Measurements from ENCODE around the gene TIPARP.
"Not testable (repeated sequence)": the region's sequence is repeated elsewhere in the genome, so short reads cannot be mapped to it uniquely, and the experiment has no call there.

The TIPARP gene

GRCh38 chr3:156728267-156728985 lies 54.0 kb downstream of the TIPARP start:
- Histone ChIP-seq H3K4me3 (ENCODE audit: extremely low read depth, insufficient read depth, low read length, poor library complexity, severe bottlenecking) (no peak overlapping the region), H3K4me1 (ENCODE audit: control insufficient read depth, insufficient read depth, low read length, poor library complexity, severe bottlenecking) (peaks cover 18% of the 10 kb centered on the region), H3K27ac (ENCODE audit: low read depth, low read length, severe bottlenecking) (no peak overlapping the region), H3K9me3 (ENCODE audit: control insufficient read depth, low read length) (no peaks in the 10 kb centered on the region), H3K36me3 (ENCODE audit: control insufficient read depth, insufficient read depth, low read length) (peaks cover 16% of the 10 kb centered on the region)
- 63 to 78% methylated on average over 4 to 6 of the region's 7 CpGs for WGBS, 2 experiments (ENCODE audit: insufficient coverage in 2 of 2)

- H3K4me1 ChIP-seq (ENCODE audit: control insufficient read depth, insufficient read depth, low read length, poor library complexity, severe bottlenecking), result peaks cover 18% of the 10 kb centered on the region
- H3K4me3 ChIP-seq (ENCODE audit: extremely low read depth, insufficient read depth, low read length, poor library complexity, severe bottlenecking), result no peak overlapping the region
- no peaks in the 10 kb centered on the region for H3K9me3 ChIP-seq (ENCODE audit: control insufficient read depth, low read length)
- H3K36me3 ChIP-seq (ENCODE audit: control insufficient read depth, insufficient read depth, low read length), result peaks cover 16% of the 10 kb centered on the region
- H3K27ac ChIP-seq (ENCODE audit: low read depth, low read length, severe bottlenecking), result no peak overlapping the region
- 79 to 94% methylated on average over 2 of the region's 2 CpGs for WGBS, 2 experiments (ENCODE audit: insufficient coverage in 2 of 2)
These were observed 55.2 kb downstream of the TIPARP start for GRCh38 chr3:156729460-156730179.

GRCh38 chr3:156731813-156732212 lies 57.4 kb downstream of the TIPARP start:
- no peak overlapping the region for H3K4me3 ChIP-seq (ENCODE audit: extremely low read depth, insufficient read depth, low read length, poor library complexity, severe bottlenecking)
- H3K27ac ChIP-seq (ENCODE audit: low read depth, low read length, severe bottlenecking), result no peak overlapping the region
- peaks cover 18% of the 10 kb centered on the region for H3K4me1 ChIP-seq (ENCODE audit: control insufficient read depth, insufficient read depth, low read length, poor library complexity, severe bottlenecking)
- no peaks in the 10 kb centered on the region for H3K36me3 ChIP-seq (ENCODE audit: control insufficient read depth, insufficient read depth, low read length)
- no peaks in the 10 kb centered on the region for H3K9me3 ChIP-seq (ENCODE audit: control insufficient read depth, low read length)

- H3K9me3 ChIP-seq (ENCODE audit: control insufficient read depth, low read length), result no peaks in the 10 kb centered on the region
- 60 to 73% methylated on average over 4 to 5 of the region's 6 CpGs for WGBS, 2 experiments (ENCODE audit: insufficient coverage in 2 of 2)
- H3K4me1 ChIP-seq (ENCODE audit: control insufficient read depth, insufficient read depth, low read length, poor library complexity, severe bottlenecking), result peaks cover 18% of the 10 kb centered on the region
- H3K4me3 ChIP-seq (ENCODE audit: extremely low read depth, insufficient read depth, low read length, poor library complexity, severe bottlenecking), result no peak overlapping the region
- H3K27ac ChIP-seq (ENCODE audit: low read depth, low read length, severe bottlenecking), result no peak overlapping the region
- H3K36me3 ChIP-seq (ENCODE audit: control insufficient read depth, insufficient read depth, low read length), result no peaks in the 10 kb centered on the region
These were observed 57.9 kb downstream of the TIPARP start for GRCh38 chr3:156732261-156732660.

- no peaks in the 10 kb centered on the region for H3K36me3 ChIP-seq (ENCODE audit: control insufficient read depth, insufficient read depth, low read length)
- H3K4me1 ChIP-seq (ENCODE audit: control insufficient read depth, insufficient read depth, low read length, poor library complexity, severe bottlenecking), result peaks cover 18% of the 10 kb centered on the region
- no peaks in the 10 kb centered on the region for H3K9me3 ChIP-seq (ENCODE audit: control insufficient read depth, low read length)
- WGBS, 2 experiments (ENCODE audit: insufficient coverage in 2 of 2), result 92 to 96% methylated on average over 3 of the region's 4 CpGs
- H3K4me3 ChIP-seq (ENCODE audit: extremely low read depth, insufficient read depth, low read length, poor library complexity, severe bottlenecking), result no peak overlapping the region
- no peak overlapping the region for H3K27ac ChIP-seq (ENCODE audit: low read depth, low read length, severe bottlenecking)
These were observed 58.5 kb downstream of the TIPARP start for GRCh38 chr3:156732715-156733421.

GRCh38 chr3:156734661-156735060 lies 60.3 kb downstream of the TIPARP start:
- 0% methylated on average over 1 of the region's 3 CpGs for WGBS, 2 experiments (ENCODE audit: insufficient coverage in 2 of 2)
- H3K36me3 ChIP-seq (ENCODE audit: control insufficient read depth, insufficient read depth, low read length); H3K9me3 ChIP-seq (ENCODE audit: control insufficient read depth, low read length); H3K4me3 ChIP-seq (ENCODE audit: extremely low read depth, insufficient read depth, low read length, poor library complexity, severe bottlenecking); H3K27ac ChIP-seq (ENCODE audit: low read depth, low read length, severe bottlenecking): not testable (repeated sequence)
- peaks cover 12% of the 10 kb centered on the region for H3K4me1 ChIP-seq (ENCODE audit: control insufficient read depth, insufficient read depth, low read length, poor library complexity, severe bottlenecking)

GRCh38 chr3:156735471-156735870 lies 61.1 kb downstream of the TIPARP start:
- H3K4me1 ChIP-seq (ENCODE audit: control insufficient read depth, insufficient read depth, low read length, poor library complexity, severe bottlenecking), result peaks cover 6% of the 10 kb centered on the region
- no peaks in the 10 kb centered on the region for H3K36me3 ChIP-seq (ENCODE audit: control insufficient read depth, insufficient read depth, low read length)
- whole genome bisulfite sequencing, 2 experiments (ENCODE audit: insufficient coverage in 2 of 2), result 100% methylated on average over 1 of the region's 4 CpGs
- no peak overlapping the region for H3K4me3 ChIP-seq (ENCODE audit: extremely low read depth, insufficient read depth, low read length, poor library complexity, severe bottlenecking)
- H3K27ac ChIP-seq (ENCODE audit: low read depth, low read length, severe bottlenecking), result no peak overlapping the region
- no peaks in the 10 kb centered on the region for H3K9me3 ChIP-seq (ENCODE audit: control insufficient read depth, low read length)

- no CpG with 5 or more reads among the region's 3 CpGs for WGBS, 2 experiments (ENCODE audit: insufficient coverage in 2 of 2)
- not testable (repeated sequence) for H3K27ac ChIP-seq (ENCODE audit: low read depth, low read length, severe bottlenecking); H3K36me3 ChIP-seq (ENCODE audit: control insufficient read depth, insufficient read depth, low read length); H3K4me1 ChIP-seq (ENCODE audit: control insufficient read depth, insufficient read depth, low read length, poor library complexity, severe bottlenecking); H3K9me3 ChIP-seq (ENCODE audit: control insufficient read depth, low read length); H3K4me3 ChIP-seq (ENCODE audit: extremely low read depth, insufficient read depth, low read length, poor library complexity, severe bottlenecking)
These were observed 62.7 kb downstream of the TIPARP start for GRCh38 chr3:156737049-156737448.

- H3K27ac ChIP-seq (ENCODE audit: low read depth, low read length, severe bottlenecking), result no peak overlapping the region
- H3K36me3 ChIP-seq (ENCODE audit: control insufficient read depth, insufficient read depth, low read length), result no peaks in the 10 kb centered on the region
- H3K4me3 ChIP-seq (ENCODE audit: extremely low read depth, insufficient read depth, low read length, poor library complexity, severe bottlenecking), result no peak overlapping the region
- H3K4me1 ChIP-seq (ENCODE audit: control insufficient read depth, insufficient read depth, low read length, poor library complexity, severe bottlenecking), result no peaks in the 10 kb centered on the region
- no peaks in the 10 kb centered on the region for H3K9me3 ChIP-seq (ENCODE audit: control insufficient read depth, low read length)
- 86 to 88% methylated on average over 4 of the region's 5 CpGs for WGBS, 2 experiments (ENCODE audit: insufficient coverage in 2 of 2)
These were observed 63.9 kb downstream of the TIPARP start for GRCh38 chr3:156738251-156738650.

GRCh38 chr3:156739976-156740375 lies 65.6 kb downstream of the TIPARP start:
- no peak overlapping the region for H3K27ac ChIP-seq (ENCODE audit: low read depth, low read length, severe bottlenecking)
- H3K36me3 ChIP-seq (ENCODE audit: control insufficient read depth, insufficient read depth, low read length), result no peaks in the 10 kb centered on the region
- H3K4me1 ChIP-seq (ENCODE audit: control insufficient read depth, insufficient read depth, low read length, poor library complexity, severe bottlenecking), result no peaks in the 10 kb centered on the region
- H3K9me3 ChIP-seq (ENCODE audit: control insufficient read depth, low read length), result no peaks in the 10 kb centered on the region
- H3K4me3 ChIP-seq (ENCODE audit: extremely low read depth, insufficient read depth, low read length, poor library complexity, severe bottlenecking), result no peak overlapping the region
- 86 to 100% methylated on average over 1 of the region's 2 CpGs for WGBS, 2 experiments (ENCODE audit: insufficient coverage in 2 of 2)

- WGBS, 2 experiments (ENCODE audit: insufficient coverage in 2 of 2), result 97 to 99% methylated on average over 28 to 30 of the region's 34 CpGs
- not testable (repeated sequence) for H3K4me3 ChIP-seq (ENCODE audit: extremely low read depth, insufficient read depth, low read length, poor library complexity, severe bottlenecking); H3K9me3 ChIP-seq (ENCODE audit: control insufficient read depth, low read length); H3K36me3 ChIP-seq (ENCODE audit: control insufficient read depth, insufficient read depth, low read length); H3K27ac ChIP-seq (ENCODE audit: low read depth, low read length, severe bottlenecking); H3K4me1 ChIP-seq (ENCODE audit: control insufficient read depth, insufficient read depth, low read length, poor library complexity, severe bottlenecking)
These were observed 66.2 kb downstream of the TIPARP start for GRCh38 chr3:156740581-156740980.
